Right lobe of liver (tissue), 6 donors: ENCODE measurements around the gene CARMIL1. TPM values are rescaled to one million over a fixed set of nuclear protein-coding genes. Genes with fewer than 3 reads are reported as not detected.

Source experiments
- ATAC-seq, 4 donors: fragments of 200-7000 bp; cut with Tn5 transposase; one replicate each; pipeline ENCODE4 v1.9.1; 2020; ENCODE audit warnings: mild to moderate bottlenecking in 4 of 4, moderate library complexity in 4 of 4
- DNase-seq, 3 donors: peaks; one replicate each; pipeline ENCODE4 v3.0.0-alpha.2; 2020
- H3K27ac ChIP-seq, 3 donors: fragments of 200-600 bp; one replicate each; pipeline ENCODE4 v1.8.0; 2022
- H3K27me3 ChIP-seq, 2 donors: fragments of 200-600 bp; one replicate each; pipeline ENCODE4 v1.8.0; 2022
- H3K36me3 ChIP-seq, 4 donors: fragments of 200-600 bp; sonication (generic) in 1 of 4; one replicate each; pipeline versions ENCODE4 v1.5.1 to v1.8.0; 2017 to 2022; ENCODE audit warnings: control low read depth in 1 of 4
- H3K4me1 ChIP-seq, 4 donors: fragments of 200-600 bp; sonication (generic) in 1 of 4; one replicate each; pipeline versions ENCODE4 v1.5.1 to v1.8.0; 2017 to 2022; ENCODE audit warnings: control low read depth in 1 of 4
- H3K4me3 ChIP-seq, 3 donors: fragments of 200-600 bp; one replicate each; pipeline ENCODE4 v1.8.0; 2022
- H3K9me3 ChIP-seq, 4 donors: fragments of 200-600 bp; sonication (generic) in 1 of 4; one replicate each; pipeline versions ENCODE4 v1.5.1 to v1.8.0; 2017 to 2022; ENCODE audit warnings: control low read depth in 1 of 4
- CTCF ChIP-seq, 4 donors: fragments of 200-600 bp in 3 of 4; fragments of 450-650 bp in 1 of 4; IDR thresholded peaks; one replicate each; pipeline versions ENCODE4 v1.5.1 to v1.8.0; 2016 to 2022; ENCODE audit warnings: antibody characterized with exemption in 4 of 4, mild to moderate bottlenecking in 2 of 4
- POLR2A ChIP-seq: fragments of 450-650 bp; IDR thresholded peaks from one replicate; pipeline ENCODE4 v1.6.1; 2017; ENCODE audit warnings: antibody characterized with exemption, mild to moderate bottlenecking
- WGBS: methylation state at CpG from one replicate; pipeline ENCODE4 v1.1.6; 2018; ENCODE audit warnings: low coverage, low lambda C conversion rate; ENCODE audit not compliant: insufficient coverage; ENCODE audit errors: missing lambda C conversion rate; 5-methylcytosine and 5-hydroxymethylcytosine counted together
- intact Hi-C, 2 donors: fragments of 100-400 bp; cut with DNase I; formaldehyde crosslinking; loops; one replicate each; pipeline versions ENCODE4 v1.11.2 to v1.14.1; 2022
- total RNA-seq, 6 experiments: library from RNA; depleted of rRNA in 2 of 6; stranded (reverse); fragments of >200 nt in 2 of 6; fragmentation: NEBNext Ultra II Directional in 3 of 6; extraction: Animal tissue kit (Norgen Biotek cat#: 25700) in 3 of 6; gene quantifications; one replicate each; pipeline versions ENCODE4 v1.1.0 to v1.2.4, GENCODE V29; 2016 to 2023
- donor health status: DM: no; HTN: yes; CAD: no.
- donor health status: DM: no; HTN: no; CAD: no.
- donor health status: DM: no; HTN: no; CAD: no.
- donor health status: DM: no; HTN: yes; CAD: no.
- donor health status: DM: no; HTN: yes; CAD: no.

The CARMIL1 gene
- total RNA-seq, 6 experiments from 2014 or later = 3.3 to 8.6 (median 4.6) TPM

- Histone ChIP-seq H3K36me3 (no peaks in the 10 kb centered on the region), H3K9me3 (no peaks in the 10 kb centered on the region), H3K4me1 (no peaks in the 10 kb centered on the region), H3K4me3 (no peak overlapping the region), H3K27me3 (no peaks in the 10 kb centered on the region), H3K27ac (no peak overlapping the region)
- ATAC-seq (no peak), DNase-seq (no peak)
- TF ChIP-seq CTCF (IDR thresholded peaks at IDR 0.05) (no peak), POLR2A (no peak)
- WGBS = 64% methylated on average over 1 of the region's 1 CpG
- intact Hi-C loops = no loop called here
These were observed 31.1 kb upstream of the CARMIL1 start for GRCh38 chr6:25248123-25248522.

- H3K27ac ChIP-seq = no peak overlapping the region
- intact Hi-C loops = no loop called here
- ATAC-seq = no peak
These were observed 30.0 kb upstream of the CARMIL1 start for GRCh38 chr6:25249133-25249532.

GRCh38 chr6:25250878-25251277 lies 28.3 kb upstream of the CARMIL1 start:
- ATAC-seq (no peak), DNase-seq (no peak)
- TF ChIP-seq CTCF (IDR thresholded peaks at IDR 0.05) (no peak), POLR2A (no peak)
- no peaks in the 10 kb centered on the region for H3K9me3 ChIP-seq
- intact Hi-C loops = no loop called here
- H3K36me3 ChIP-seq = no peaks in the 10 kb centered on the region
- WGBS = 76% methylated on average over 5 of the region's 5 CpGs
- H3K4me1 ChIP-seq = no peaks in the 10 kb centered on the region
- H3K4me3 ChIP-seq = no peak overlapping the region
- H3K27me3 ChIP-seq = no peaks in the 10 kb centered on the region
- no peak overlapping the region for H3K27ac ChIP-seq

More at GRCh38 chr6:25249133-25249532, 30.0 kb upstream of the CARMIL1 start:
- H3K4me3 ChIP-seq = no peak overlapping the region
- H3K9me3 ChIP-seq = no peaks in the 10 kb centered on the region
- no peaks in the 10 kb centered on the region for H3K27me3 ChIP-seq
- H3K36me3 ChIP-seq = no peaks in the 10 kb centered on the region
- no peaks in the 10 kb centered on the region for H3K4me1 ChIP-seq
- WGBS = 0% methylated on average over 1 of the region's 1 CpG
- TF ChIP-seq CTCF (IDR thresholded peaks at IDR 0.05) (no peak), POLR2A (no peak)
- DNase-seq = no peak

- 59% methylated on average over 2 of the region's 2 CpGs for WGBS
- TF ChIP-seq CTCF (IDR thresholded peaks at IDR 0.05) = no peak
- TF ChIP-seq POLR2A = no peak
- Histone ChIP-seq H3K36me3 (no peaks in the 10 kb centered on the region), H3K4me1 (no peaks in the 10 kb centered on the region), H3K4me3 (no peak overlapping the region), H3K27me3 (no peaks in the 10 kb centered on the region), H3K27ac (no peak overlapping the region), H3K9me3 (no peaks in the 10 kb centered on the region)
- ATAC-seq = no peak
- intact Hi-C loops = no loop called here
- no peak for DNase-seq
These were observed 27.7 kb upstream of the CARMIL1 start for GRCh38 chr6:25251426-25251825.

GRCh38 chr6:25253351-25253750 lies 25.8 kb upstream of the CARMIL1 start:
- ATAC-seq (no peak), DNase-seq (no peak)
- WGBS = 54% methylated on average over 4 of the region's 4 CpGs
- intact Hi-C loops = no loop called here
- Histone ChIP-seq H3K27me3 (no peaks in the 10 kb centered on the region), H3K36me3 (no peaks in the 10 kb centered on the region), H3K9me3 (no peaks in the 10 kb centered on the region), H3K4me1 (no peaks in the 10 kb centered on the region), H3K4me3 (no peak overlapping the region), H3K27ac (no peak overlapping the region)
- TF ChIP-seq CTCF (IDR thresholded peaks at IDR 0.05) (no peak), POLR2A (no peak)
